GM19035 (cell line): ENCODE measurements around the gene OR10J4.
"Not testable (repeated sequence)": the region's sequence is repeated elsewhere in the genome, so short reads cannot be mapped to it uniquely, and the experiment has no call there.

Experiments used
- ATAC-seq: cut with Tn5 transposase; IDR thresholded peaks from one replicate; pipeline ENCODE4 v1.9.1; 2021; ENCODE audit not compliant: unreplicated experiment

Gene OR10J4

DNA sequence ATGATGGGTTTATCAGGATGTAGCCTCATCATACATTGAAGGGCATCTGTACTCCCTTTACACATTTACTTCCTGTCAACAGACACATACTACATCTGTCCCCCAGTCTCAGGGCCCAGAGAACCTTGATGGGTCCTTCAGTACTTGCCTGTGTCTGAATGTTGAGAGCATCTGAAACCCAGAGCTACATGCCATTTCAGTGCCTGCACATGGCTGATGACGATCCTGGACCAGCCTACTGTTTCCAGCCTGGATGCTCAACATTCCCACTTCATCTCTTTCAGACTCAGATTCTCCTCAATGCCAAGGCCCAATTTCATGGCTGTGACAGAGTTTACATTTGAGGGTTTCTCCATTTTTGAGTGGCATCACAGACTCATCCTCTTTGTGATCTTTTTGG lies at the start of gene OR10J4:
Gene OR10J4 (plus strand): TSS at position 301 of the 400 bp plus-strand sequence.
- no peak for ATAC-seq

GRCh38 chr1:159406821-159407220 lies 25.2 kb upstream of the OR10J4 start:
- no peak for ATAC-seq

- no peak for ATAC-seq
These were observed 23.1 kb upstream of the OR10J4 start for GRCh38 chr1:159408862-159409400.

DNA sequence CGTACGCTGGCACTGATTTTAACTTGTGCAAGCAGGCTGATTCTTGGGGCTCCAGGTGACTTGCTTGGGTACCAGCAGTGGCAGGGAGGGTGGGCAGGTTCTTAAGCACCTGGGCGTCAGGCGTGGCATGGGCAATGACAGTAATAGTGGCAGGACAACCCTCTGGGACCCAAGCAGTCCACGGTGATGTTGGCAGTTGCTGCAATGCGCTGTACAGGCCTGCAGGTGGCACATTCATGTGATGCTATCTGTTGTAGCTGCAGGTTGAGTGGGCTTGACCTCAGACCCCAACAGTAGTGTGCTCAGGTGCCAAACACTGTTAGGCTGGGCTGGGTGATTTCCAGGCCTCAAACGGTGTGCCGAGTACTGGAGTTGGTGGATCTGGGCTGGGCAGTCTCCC lies 10.2 kb upstream of the OR10J4 start:
- no peak for ATAC-seq

DNA sequence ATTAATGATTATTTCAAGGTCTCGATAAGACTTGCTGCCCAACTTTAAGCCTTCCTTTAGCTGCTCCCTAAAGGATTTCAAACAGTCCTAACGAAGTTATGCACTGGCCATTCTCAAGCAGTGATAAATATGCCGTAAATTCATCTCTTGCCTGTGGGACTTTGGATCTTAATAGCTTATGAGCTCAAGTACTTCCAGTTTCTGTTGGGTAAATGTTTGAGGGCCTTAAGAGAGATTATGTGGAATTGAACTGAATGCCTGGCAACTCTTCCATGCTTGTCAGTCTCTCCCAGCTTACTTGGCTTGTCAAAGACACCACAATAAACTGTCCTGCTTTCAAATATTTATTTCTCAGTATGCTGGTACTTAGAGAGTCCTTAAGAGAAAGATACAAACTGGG lies 3.5 kb upstream of the OR10J4 start:
- no peak for ATAC-seq

DNA sequence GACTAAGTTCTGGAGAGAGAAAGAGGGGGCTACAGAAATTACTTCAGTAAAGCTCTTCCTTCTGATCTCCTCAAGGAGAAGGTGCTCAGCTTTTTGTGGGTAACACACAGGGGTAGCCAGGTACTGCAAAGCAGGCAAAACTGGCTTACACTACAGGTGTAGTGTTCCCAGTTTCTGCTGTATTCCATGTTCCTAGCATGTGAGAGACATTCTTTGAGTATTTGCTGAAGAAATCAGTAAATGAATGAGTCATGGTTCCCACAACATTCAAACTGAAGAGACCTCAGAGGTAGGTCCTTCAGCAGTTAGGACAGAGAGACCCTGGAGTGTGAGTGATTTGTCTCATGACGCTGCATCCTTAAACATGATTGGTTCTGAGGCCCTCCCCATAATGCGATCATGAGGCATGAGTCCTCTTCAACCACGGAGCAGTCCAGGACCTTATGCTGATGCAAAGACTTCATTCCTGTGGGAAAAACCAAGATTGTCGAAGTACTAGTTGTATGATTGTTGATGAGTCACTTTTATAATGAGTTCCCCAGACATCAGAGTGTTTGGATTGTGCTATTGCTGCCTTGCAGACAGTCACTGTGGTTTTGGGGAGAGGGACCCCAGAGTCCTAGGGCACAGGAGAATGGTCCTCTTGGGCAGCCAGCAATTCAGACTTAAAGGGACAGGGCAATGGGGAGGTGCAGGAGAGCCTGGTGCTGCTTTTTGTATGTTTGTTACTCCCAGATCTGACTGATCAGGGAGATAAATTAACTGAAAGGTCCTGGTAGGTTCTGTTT lies 2.7 kb upstream of the OR10J4 start:
- ATAC-seq: no peak

- no peak for ATAC-seq
These were observed 1.0 kb upstream of the OR10J4 start for GRCh38 chr1:159430985-159431384.

- ATAC-seq: no peak
These were observed 4.5 kb downstream of the OR10J4 start for GRCh38 chr1:159436469-159436868.

DNA sequence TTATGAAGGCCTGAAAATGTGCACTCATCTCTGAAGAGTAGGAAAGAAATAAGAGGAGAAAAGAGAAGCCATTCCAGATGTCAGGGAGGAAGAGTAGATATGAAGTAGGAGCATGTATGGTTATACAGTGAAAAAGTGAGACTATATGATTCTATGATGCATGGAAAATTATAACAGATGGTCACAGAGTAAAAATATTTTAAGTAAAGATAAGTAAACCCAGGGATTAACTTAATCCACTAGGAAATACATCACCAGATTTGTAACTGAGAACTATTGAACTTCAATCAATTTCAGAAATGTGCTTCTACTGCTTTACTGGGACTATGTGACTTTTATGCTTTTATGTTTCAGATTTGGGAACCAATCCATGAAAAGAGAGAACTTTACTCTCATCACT lies 7.4 kb downstream of the OR10J4 start, which contains the start of gene OR10J1:
Gene OR10J1 (plus strand): TSS at position 301 of the 400 bp plus-strand sequence. CDS start 70 bp downstream, at position 371.
- ATAC-seq: no peak

GRCh38 chr1:159441360-159441759 lies 9.4 kb downstream of the OR10J4 start:
- ATAC-seq: no peak

DNA sequence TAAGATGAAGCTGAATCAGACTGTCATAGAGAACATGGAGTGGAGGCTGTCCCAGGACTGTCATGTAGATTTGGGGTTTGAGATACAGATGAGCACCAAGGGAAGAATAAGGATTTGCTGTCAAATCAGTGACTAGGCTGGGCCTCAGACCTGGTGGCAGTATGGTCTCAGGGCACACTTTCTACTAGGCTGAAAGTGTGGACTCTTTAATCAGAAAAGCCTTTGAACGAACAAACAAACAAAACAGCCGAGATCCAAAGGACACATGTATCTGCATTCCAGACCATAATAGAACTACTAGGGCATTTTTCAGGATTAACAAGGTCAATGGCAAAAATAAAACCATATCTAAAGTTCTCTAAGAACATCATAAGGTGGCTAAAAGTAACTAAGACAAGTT lies 10.4 kb downstream of the OR10J4 start:
- no peak for ATAC-seq

GRCh38 chr1:159443066-159443750 lies 11.2 kb downstream of the OR10J4 start:
- no peak for ATAC-seq

- ATAC-seq: no peak
These were observed 12.5 kb downstream of the OR10J4 start for GRCh38 chr1:159444511-159444910.

DNA sequence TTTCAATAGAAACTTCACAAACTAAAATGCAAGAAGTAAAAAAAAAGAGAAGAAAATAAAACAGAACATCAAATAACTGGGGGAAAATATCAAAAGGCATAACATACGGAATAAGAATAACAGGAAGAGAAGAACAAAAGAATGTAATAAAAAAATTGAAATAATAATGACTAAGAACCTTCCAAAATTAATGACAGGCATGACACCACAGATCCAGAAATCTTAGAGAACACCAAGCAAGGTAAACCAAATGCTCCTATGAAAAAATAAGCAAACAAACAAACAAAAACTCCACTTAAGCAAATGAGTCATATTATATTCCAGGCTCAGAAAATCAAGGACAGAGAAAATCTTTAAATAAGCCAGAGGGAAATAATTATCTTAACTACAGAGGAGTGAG lies 16.2 kb downstream of the OR10J4 start:
- no peak for ATAC-seq

- ATAC-seq: not testable (repeated sequence)
These were observed 17.6 kb downstream of the OR10J4 start for GRCh38 chr1:159449605-159450004.

DNA sequence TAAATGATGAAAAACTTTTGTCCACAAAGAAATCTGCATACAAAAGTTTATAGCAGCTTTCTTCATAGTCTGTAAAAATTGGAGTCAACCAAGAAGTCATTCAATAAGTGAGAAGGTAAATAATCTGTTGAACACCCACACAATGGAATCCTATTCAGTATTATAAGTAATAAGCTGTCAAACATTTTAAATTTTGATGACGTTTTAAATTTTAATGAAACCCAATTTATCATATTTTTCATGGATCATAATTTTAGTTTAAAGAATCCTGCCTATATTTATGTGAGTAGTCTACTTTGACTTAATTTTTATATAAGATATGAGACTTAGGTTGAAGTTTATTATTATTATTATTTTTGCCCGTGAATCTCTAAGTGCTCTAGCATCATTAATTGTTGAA lies 27.5 kb downstream of the OR10J4 start:
- no peak for ATAC-seq

- no peak for ATAC-seq
These were observed 33.2 kb downstream of the OR10J4 start for GRCh38 chr1:159465191-159465603.

DNA sequence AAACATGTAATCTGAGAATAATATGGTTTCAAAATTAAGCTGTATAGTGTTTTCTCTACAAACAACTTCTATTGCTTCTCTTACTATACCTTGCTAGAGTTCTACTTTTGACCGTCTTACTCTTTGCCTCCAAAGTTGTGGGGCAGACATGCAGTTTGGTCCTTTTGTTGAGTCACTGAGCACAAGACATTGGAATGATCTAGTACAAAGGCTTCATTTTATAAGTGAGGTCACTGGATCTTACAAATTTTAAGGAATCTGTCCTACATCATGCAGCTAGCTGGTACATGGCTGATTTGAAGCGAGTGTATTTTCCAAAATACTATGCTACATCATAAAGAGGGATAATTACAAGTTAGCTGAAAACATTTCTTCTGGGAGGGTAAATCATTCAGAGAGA lies 36.3 kb downstream of the OR10J4 start:
- no peak for ATAC-seq

GRCh38 chr1:159469921-159470533 lies 38.0 kb downstream of the OR10J4 start:
- no peak for ATAC-seq

- no peak for ATAC-seq
These were observed 41.3 kb downstream of the OR10J4 start for GRCh38 chr1:159473335-159473734.

DNA sequence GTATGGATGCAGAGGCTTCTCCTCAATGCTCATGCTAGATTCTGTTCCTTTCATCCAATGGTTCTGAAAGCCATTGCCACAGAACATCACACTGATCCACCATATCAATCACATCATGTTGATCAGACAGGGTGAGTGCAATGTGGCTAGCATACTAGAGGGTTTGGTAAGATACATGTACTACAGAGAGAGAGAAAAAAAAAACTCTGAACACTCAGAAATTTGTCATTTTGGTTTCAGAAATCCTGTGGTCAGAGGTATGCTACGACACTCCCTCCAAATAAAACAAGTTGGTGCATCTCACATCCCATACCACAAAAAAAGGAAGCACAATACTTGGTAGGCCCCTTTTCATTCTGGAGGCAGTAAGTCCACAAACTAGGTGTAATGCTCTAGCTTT lies 42.9 kb downstream of the OR10J4 start:
- no peak for ATAC-seq
